ENCODE data around the gene PTGFRN. TPM values are rescaled to one million over a fixed set of nuclear protein-coding genes. Genes with fewer than 3 reads are reported as not detected.
A peak's percentile ranks its signal among the peaks of the same experiment; 100 is the strongest.

PTGFRN gene
- total RNA-seq, 1 experiment from 2014 or later: 57.4 TPM

DNA sequence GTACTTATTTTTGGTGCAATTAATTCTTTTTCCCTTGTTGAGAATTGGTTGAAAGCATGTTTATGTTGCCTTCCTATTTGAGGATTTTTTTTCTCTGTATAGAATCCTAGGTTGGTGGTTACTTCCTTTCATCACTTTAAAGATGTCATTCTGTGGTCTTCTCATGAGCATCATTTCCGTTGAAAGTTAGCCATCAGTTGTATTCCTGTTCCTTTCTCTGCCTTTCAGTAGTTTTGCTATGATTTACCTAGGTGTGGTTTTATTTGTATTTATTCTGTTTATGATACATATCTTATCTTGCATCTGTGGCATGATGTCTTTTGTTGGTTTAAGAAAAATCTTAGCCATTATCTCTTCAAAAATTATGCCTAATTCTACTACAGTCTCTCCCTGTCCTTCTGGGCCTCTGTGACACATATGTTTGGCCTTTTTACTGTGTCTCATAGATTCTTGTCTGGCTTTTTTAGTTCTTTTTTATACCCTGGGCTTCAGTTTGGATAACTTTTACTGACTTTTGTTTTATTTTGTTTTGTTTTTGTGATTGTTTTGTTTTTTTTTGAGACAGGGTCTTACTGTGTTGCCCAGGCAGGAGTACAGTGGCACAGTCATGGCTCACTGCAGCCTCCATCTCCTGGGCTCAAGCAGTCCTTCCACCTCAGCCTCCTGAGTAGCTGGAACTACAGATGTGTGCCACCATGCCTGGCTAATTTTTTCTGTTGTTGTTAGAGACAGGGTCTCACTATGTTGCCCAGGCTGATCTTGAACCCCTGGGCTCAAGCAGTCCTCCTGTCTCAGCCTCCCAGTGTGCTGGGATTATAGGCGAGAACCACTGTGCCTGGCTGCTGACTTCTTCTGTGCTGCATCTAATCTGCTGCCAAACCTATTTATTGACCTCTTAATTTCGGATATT, 24.1 kb downstream of the PTGFRN start:
- TF ChIP-seq, protein P1, sequence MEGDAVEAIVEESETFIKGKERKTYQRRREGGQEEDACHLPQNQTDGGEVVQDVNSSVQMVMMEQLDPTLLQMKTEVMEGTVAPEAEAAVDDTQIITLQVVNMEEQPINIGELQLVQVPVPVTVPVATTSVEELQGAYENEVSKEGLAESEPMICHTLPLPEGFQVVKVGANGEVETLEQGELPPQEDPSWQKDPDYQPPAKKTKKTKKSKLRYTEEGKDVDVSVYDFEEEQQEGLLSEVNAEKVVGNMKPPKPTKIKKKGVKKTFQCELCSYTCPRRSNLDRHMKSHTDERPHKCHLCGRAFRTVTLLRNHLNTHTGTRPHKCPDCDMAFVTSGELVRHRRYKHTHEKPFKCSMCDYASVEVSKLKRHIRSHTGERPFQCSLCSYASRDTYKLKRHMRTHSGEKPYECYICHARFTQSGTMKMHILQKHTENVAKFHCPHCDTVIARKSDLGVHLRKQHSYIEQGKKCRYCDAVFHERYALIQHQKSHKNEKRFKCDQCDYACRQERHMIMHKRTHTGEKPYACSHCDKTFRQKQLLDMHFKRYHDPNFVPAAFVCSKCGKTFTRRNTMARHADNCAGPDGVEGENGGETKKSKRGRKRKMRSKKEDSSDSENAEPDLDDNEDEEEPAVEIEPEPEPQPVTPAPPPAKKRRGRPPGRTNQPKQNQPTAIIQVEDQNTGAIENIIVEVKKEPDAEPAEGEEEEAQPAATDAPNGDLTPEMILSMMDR (conservative IDR thresholded peaks at IDR 0.05; ENCODE audit: low read depth, low read length): no peak
- no peak for TF ChIP-seq EZH2phosphoT487 (IDR thresholded peaks at IDR 0.05; ENCODE audit: borderline replicate concordance, low read length)
- TF ChIP-seq EZH2 (IDR thresholded peaks at IDR 0.05; ENCODE audit: low read length, unreplicated experiment): no peak
- Histone ChIP-seq H3K79me2 (ENCODE audit: low read length) (peaks cover 27% of the 10 kb centered on the region; the same call in 1 of the 2 replicates), H3K9me3 (ENCODE audit: low read length) (no peaks in the 10 kb centered on the region), H3K27ac (ENCODE audit: low read length) (no peak overlapping the region), H3K4me1 (ENCODE audit: insufficient read depth, low read length) (no peaks in the 10 kb centered on the region; the same call in 1 of the 2 replicates), H3K27me3 (ENCODE audit: low read length) (no peaks in the 10 kb centered on the region), H3K4me3 (ENCODE audit: low read length) (no peak overlapping the region), H3F3A (ENCODE audit: low read length, unreplicated experiment) (no peaks in the 10 kb centered on the region), H3K36me3 (ENCODE audit: low read depth, low read length) (0 out of 2 replicates have a peak, but pooled peaks cover 2% of the 10 kb centered on the region), H2AFZ (ENCODE audit: low read length) (no peak overlapping the region), H3K9me2 (replicated peaks; ENCODE audit: low read length) (no peaks in the 10 kb centered on the region), H4K20me1 (ENCODE audit: low read length) (0 out of 2 replicates have a peak, but pooled peaks cover 4% of the 10 kb centered on the region), H3K9ac (ENCODE audit: low read length) (no peak overlapping the region), H3K4me2 (ENCODE audit: low read length) (no peak overlapping the region)
- no TSS peak for BruUV-seq (replicated peaks)
- intact Hi-C loops (cut with micrococcal nuclease): loop anchor here (10.0 kb wide), 1 partner anchor 359 kb away; the partner anchor contains the start of gene CD58
- ChIA-PET POLR2A (ENCODE audit: unreplicated experiment) (no interaction called here), CTCF (no interaction called here)
- no peak for DNase-seq
- no peak for ATAC-seq

DNA sequence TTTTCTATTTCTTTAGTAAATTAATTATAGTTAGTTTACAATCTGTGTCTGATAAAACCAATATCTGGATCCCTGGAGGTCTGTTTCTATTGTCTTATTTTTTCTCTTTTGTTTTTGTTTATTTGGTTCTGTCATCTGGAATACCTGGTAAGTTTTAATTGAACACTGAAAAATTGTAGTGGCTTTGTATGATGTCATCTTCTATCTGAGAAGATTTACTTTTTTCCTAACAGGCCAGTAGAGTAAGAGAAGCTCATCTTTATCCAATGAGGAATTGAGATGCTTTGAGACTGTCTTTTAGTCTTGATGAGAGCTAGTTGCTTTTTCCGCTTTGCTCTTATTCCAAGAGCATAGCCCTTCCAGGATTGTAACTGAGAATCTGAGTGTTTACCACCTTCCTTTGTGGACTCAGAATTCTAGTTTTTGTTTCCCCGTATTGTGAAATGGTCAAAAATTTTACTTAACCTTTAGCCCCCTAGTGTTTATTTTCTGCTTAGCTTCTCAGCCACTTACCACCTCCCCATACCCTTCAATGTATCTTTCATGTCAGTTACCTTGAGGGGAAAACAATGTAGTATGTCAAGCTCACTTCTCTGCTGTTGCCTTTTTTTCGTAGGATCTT, 25.0 kb downstream of the PTGFRN start:
- intact Hi-C loops (cut with micrococcal nuclease): loop anchor here (1.0 to 10.0 kb wide), 2 partner anchors 197 to 360 kb away; partner anchors contain the start of gene CD58
- H3K4me3 ChIP-seq (ENCODE audit: low read length): no peak overlapping the region
- H3K27me3 ChIP-seq (ENCODE audit: low read length): no peaks in the 10 kb centered on the region
- H3K36me3 ChIP-seq (ENCODE audit: low read depth, low read length): 0 out of 2 replicates have a peak, but pooled peaks cover 2% of the 10 kb centered on the region
- CTCF ChIA-PET: interaction anchor here (0.5 kb wide), 1 partner anchor 385 kb away, joined by 3 read pairs; no protein-coding TSS in a partner anchor
- H3K79me2 ChIP-seq (ENCODE audit: low read length): peaks cover 27% of the 10 kb centered on the region; the same call in 1 of the 2 replicates
- no peaks in the 10 kb centered on the region for H3F3A ChIP-seq (ENCODE audit: low read length, unreplicated experiment)
- no peak overlapping the region for H3K27ac ChIP-seq (ENCODE audit: low read length)
- DNase-seq (peak; percentile 31), ATAC-seq (no peak)
- H3K4me1 ChIP-seq (ENCODE audit: insufficient read depth, low read length): no peaks in the 10 kb centered on the region; the same call in 1 of the 2 replicates
- no peaks in the 10 kb centered on the region for H3K9me3 ChIP-seq (ENCODE audit: low read length)
- no peak overlapping the region for H3K9ac ChIP-seq (ENCODE audit: low read length)
- H4K20me1 ChIP-seq (ENCODE audit: low read length): 0 out of 2 replicates have a peak, but pooled peaks cover 4% of the 10 kb centered on the region
- no peaks in the 10 kb centered on the region for H3K9me2 ChIP-seq (replicated peaks; ENCODE audit: low read length)
- no peak overlapping the region for H3K4me2 ChIP-seq (ENCODE audit: low read length)
- no TSS peak for BruUV-seq (replicated peaks)
- TF ChIP-seq EZH2 (IDR thresholded peaks at IDR 0.05; ENCODE audit: low read length, unreplicated experiment): no peak
- TF ChIP-seq, protein P1 (conservative IDR thresholded peaks at IDR 0.05; ENCODE audit: low read depth, low read length): peak; percentile 62
- no peak overlapping the region for H2AFZ ChIP-seq (ENCODE audit: low read length)
- POLR2A ChIA-PET (ENCODE audit: unreplicated experiment): no interaction called here
